HG03354 (cell line): Measurements from ENCODE around the gene HSF2.
"Not testable (repeated sequence)": the region's sequence is repeated elsewhere in the genome, so short reads cannot be mapped to it uniquely, and the experiment has no call there.

Experiments used
- ATAC-seq: cut with Tn5 transposase; IDR thresholded peaks from one replicate; pipeline ENCODE4 v1.9.1; 2021; ENCODE audit warnings: mild to moderate bottlenecking; ENCODE audit not compliant: unreplicated experiment, poor library complexity, severe bottlenecking

HSF2 gene

DNA sequence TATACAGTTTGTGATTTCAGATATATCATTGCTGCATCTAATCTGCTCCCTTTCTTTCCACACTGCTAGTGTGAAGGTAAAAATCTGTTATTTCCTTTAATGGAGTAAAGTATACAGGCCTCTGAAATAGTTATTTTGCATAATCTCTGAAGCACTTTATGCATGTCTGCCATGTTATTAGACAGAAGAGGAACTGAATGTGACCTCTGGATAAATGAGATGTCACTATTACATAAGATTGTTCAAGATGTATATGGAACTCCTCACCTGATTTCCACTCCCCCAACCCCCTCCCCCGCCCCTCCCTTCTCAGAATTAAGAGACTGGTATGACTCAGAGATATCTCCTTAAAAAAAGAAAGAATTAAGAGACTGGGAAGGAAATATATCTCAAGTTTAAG, 45.8 kb downstream of the HSF2 start:
- ATAC-seq, result no peak

DNA sequence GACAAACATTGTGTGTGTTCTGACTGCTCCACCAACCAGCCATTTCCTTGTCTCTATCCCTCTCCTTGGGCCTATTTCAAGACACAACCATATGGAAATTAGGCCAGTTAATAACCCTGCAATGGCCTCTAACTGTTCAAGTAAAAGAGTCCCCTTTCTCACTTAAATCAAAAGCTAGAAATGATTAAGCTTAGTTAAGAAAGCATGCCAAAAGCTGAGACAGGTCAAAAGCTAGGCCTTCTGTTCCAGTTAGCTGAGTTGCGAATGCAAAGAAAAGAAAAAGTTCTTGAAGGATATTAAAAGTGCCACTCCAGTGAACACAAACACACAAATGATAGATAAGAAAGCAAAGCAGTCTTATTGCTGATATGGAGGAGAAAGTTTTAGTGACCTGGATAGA, 49.6 kb downstream of the HSF2 start:
- no peak for ATAC-seq

DNA sequence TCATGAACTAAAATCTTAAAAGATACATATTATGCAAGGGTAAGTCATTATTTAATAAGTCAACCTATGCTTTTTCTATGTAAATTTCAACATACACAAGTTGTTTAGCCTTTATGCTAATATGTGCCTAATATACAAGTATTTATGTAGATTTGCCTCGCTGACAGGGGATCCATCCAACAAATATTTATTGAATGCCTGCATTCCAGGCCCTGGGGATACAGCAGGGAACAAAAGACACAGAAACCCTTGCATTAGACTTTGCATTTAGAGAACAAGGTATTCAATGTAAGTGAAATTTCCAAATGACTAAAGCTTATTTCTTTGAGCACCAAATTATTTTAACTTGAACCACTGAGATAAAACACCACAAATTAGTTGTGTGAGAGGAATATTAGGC, 53.1 kb downstream of the HSF2 start:
- no peak for ATAC-seq

DNA sequence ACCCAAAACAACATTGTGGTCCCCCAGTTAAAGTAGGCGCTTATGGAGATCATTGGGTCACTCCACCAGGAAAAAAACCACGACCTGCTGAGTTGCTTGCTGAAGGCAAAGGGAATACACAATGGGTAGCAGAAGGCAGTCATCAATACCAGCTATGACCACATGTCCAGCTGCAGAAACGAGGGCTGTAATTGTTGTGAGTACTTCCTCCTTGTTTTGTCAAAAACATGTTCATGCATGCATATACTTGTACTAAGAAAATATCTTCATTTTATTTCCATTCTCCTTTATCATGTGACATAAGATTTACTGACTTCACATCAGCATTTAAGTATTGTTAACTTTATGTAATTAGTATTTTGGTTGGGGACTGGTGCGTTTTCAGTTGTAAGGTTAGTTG, 55.2 kb downstream of the HSF2 start:
- ATAC-seq, result no peak

DNA sequence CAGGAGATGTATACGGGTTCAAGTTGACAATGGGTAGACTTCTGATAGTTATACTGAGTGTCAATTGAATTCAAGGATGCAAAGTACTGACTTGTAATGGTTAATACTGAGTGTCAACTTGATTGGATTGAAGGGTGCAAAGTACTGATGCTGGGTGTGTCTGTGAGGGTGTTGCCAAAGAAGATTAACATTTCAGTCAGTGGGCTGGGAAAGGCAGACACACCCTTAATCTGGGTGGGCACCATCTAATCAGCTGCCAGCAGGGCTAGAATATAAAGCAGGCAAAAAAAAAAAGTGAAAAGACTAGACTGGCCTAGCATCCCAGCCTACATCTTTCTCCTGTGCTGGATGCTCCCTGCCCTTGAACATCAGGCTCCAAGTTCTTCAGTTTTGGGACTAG, 55.7 kb downstream of the HSF2 start:
- ATAC-seq, result not testable (repeated sequence)

DNA sequence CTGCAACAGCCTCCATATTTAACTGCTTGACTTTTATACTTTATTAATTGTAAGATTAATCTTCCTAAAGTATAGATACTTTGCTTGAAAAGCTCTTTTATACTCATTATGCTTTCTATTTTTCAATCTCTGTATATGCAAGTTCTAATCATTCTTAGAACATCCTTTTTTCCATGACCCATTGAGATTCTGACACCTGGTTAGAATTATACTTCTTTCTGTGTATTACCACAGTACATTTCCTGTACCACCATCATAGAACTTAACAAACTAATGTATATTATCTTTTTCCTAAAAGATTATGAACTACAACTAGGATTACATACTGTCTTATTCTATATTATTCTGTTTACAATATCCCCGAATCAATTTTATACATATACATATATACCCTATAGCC, 58.6 kb downstream of the HSF2 start:
- no peak for ATAC-seq

DNA sequence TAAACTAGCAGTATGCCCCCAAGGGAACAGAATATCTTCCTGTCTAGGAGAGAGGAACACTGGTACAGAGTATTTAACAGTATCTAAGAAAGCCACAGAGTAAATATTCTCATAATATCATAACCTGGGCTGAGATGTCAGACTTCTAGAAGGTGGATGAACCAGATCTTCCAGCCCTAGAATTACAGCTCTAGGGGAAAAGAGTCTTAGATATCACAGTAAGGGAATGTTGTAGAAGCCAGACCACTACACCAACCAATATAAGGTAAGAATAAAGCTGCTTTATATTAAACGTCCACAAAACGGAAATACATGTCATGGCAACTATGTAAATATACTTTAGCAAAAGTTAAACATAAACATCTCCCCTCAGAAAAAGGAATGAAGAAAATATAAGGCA, 59.8 kb downstream of the HSF2 start:
- no peak for ATAC-seq

DNA sequence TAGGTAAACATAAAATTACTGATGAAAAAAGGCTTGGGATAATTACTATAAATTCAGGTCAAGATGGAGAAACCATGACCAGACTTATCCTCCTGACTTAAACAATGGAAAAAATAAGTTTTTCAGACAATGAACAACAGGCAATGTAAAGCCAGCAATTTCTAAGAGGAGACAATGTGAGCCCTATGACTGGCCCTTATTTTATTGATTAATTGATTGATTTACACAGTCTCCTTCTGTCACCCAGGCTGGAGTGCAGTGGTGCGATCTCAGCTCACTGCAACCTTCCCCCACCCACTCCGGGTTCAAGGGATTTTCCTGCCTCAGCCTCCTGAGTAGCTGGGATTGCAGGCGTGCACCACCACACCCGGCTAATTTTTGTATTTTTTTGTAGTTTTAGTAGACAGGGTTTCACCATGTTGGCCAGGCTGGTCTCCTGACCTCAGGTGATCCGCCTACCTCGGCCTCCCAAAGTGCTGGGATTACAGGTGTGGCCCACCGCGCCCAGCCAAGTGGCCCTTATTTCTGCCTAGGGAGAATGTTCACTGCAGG, 60.5 kb downstream of the HSF2 start:
- not testable (repeated sequence) for ATAC-seq

DNA sequence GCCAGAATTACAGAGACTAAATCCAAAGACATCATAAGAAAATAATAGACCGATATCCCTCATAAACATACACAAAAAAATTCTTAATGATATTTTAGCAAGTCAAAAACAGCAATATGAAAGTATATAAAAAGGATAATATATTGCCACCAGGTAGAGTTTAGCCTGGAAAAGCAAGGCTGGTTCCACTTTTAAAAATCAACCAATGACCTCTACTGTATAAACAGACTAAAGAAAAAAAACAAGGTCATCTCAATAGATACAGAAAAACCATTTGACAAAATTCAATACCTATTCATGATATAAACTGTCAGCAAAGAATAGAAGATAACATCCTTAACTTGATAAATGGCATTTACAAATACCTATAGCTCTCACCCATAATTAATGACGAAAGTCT, 62.4 kb downstream of the HSF2 start:
- no peak for ATAC-seq

DNA sequence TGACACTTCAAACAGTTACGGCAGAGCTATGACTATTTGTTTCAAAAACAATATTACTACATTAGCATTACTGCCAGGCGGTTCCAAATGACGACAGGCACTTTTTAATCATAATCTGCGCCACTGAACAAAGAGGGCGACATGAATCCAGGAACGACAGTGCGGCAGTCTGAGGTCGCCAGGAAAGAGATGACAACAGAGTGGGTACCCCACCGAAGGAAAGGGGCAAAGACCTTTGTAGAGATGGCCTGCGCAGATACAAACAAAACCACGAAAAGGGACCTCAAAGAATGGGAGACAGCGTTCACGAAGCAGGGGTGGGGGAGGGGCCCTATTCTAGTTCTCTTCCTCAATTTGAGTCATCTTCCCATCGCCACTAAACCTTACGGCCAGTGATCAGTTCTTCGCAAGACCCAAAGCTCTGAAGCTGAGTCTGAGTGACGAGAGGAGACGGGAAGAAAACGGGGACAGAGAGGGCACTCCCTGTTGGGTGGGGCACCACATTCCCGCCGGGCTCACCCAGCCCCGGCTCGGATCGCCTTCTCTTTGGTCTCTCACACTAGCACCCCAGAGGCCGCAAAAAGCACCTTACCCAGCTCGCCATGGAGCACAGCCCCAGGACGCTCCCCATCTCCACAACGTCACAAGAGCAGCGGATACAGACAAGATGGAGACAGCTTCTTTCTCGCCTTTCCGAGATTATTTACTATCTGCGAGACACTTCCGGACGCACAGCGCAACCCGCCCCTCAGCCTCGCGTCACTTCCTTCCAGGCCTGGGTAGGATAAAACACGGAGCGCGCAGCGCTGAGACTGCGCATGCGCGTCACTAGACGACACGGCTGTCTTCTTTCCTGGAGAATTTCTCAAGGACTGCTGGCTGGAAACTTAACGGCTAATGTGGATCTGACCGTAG, 71.9 kb downstream of the HSF2 start, which contains the start of gene SERINC1:
Gene SERINC1 (minus strand): TSS at position 701 of the 915 bp plus-strand sequence. CDS start 70 bp downstream, at position 631.
- peak; percentile 99 for ATAC-seq

DNA sequence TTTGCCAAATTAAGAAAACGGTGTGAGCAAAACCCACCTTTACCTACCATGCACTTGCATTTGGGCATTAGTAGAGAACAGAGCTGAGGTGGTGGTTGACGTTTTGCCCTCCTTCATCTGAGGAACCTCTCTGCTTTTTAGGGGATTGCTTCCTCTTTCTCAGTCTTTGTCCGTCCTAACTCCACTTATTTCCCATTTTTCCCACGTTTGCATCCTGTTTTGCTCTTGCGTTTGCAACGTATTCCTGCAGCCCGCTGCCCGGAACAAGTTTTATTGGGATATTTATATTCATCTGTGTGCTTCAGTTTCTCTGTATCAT, 72.5 kb downstream of the HSF2 start:
- ATAC-seq, result peak; percentile 67

DNA sequence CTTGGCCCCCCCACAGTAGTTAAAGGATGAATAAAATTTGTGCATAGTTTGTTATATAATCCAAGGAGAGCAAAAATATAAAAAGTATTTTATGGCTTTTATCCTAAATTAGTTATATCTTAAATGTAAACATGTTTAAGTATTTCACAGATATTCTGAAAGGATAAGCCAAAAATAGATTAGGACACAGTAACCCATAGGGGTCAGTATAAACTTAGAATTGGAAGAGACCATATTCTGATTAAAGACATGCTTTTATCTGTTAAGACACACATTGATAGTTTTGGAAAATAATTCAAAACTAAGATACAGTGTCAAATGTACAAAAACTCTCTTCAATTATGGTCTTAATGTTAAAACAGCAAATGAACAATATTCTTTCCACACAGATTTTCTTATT, 76.7 kb downstream of the HSF2 start:
- ATAC-seq, result no peak

DNA sequence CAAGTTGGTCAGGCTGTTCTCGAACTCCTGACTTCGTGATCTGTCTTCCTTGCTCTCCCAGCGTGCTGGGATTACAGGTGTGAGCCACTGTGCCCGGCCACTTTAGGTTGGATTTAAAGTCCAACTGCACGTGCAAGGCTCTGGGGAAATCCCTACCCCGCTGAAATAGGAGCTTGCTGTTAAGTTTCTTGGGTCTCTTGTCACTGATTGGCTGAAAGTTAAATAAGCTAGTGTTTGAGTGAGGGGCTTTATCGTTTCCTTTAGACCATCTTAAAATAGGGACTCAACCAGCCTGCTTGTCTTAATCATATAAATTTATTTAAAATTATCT, 83.3 kb downstream of the HSF2 start:
- ATAC-seq, result no peak
